ENCODE measurements around the gene SHE. TPM values are rescaled to one million over a fixed set of nuclear protein-coding genes. Genes with fewer than 3 reads are reported as not detected.

The SHE gene
- total RNA-seq, 2 experiments from 2014 or later, result not detected

- no peak for ATAC-seq
- H3K27ac Mint-ChIP-seq, result no peak overlapping the region
- DNase-seq, result no peak
- ChIA-PET CTCF (interaction anchor here (1.3 kb wide), 1 partner anchor 626 kb away, joined by 3 read pairs; no protein-coding TSS in a partner anchor), POLR2A (no interaction called here)
- H3K27me3 Mint-ChIP-seq (ENCODE audit: low read depth), result peaks cover 9% of the 10 kb centered on the region
- peaks cover 22% of the 10 kb centered on the region for H3K4me1 Mint-ChIP-seq (ENCODE audit: low read depth)
- no peaks in the 10 kb centered on the region for H3K9me3 Mint-ChIP-seq (ENCODE audit: insufficient read depth)
- H3K4me3 Mint-ChIP-seq, result no peak overlapping the region
- no peaks in the 10 kb centered on the region for H3K36me3 Mint-ChIP-seq (ENCODE audit: low read depth)
Observed at GRCh38 chr1:154459080-154459479, 43.1 kb downstream of the SHE start.

DNA sequence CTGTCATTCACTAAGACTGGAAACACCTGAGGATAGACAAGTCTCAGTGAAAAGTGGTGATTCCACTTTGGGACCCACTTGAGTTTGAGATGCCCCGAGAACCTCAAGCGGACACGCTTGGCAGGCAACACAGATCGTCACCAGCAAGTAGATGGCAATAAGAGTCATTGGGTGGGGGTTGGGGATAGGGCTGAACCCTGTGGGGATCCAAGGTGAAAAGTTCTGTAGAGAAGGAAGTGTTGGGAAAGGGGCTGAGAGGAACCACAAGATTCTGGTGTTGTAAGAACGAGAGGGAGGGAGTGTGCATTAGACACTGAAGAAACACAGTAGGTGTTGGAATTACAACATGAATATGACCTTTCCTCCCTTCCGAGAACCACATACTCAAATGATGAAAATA is 45.6 kb downstream of the SHE start:
- Mint-ChIP-seq H3K4me1 (ENCODE audit: low read depth) (peaks cover 16% of the 10 kb centered on the region), H3K4me3 (no peak overlapping the region), H3K27me3 (ENCODE audit: low read depth) (peaks cover 24% of the 10 kb centered on the region), H3K36me3 (ENCODE audit: low read depth) (no peaks in the 10 kb centered on the region), H3K27ac (no peak overlapping the region), H3K9me3 (ENCODE audit: insufficient read depth) (no peaks in the 10 kb centered on the region)
- ChIA-PET CTCF (no interaction called here), POLR2A (no interaction called here)
- DNase-seq (no peak), ATAC-seq (no peak)

DNA sequence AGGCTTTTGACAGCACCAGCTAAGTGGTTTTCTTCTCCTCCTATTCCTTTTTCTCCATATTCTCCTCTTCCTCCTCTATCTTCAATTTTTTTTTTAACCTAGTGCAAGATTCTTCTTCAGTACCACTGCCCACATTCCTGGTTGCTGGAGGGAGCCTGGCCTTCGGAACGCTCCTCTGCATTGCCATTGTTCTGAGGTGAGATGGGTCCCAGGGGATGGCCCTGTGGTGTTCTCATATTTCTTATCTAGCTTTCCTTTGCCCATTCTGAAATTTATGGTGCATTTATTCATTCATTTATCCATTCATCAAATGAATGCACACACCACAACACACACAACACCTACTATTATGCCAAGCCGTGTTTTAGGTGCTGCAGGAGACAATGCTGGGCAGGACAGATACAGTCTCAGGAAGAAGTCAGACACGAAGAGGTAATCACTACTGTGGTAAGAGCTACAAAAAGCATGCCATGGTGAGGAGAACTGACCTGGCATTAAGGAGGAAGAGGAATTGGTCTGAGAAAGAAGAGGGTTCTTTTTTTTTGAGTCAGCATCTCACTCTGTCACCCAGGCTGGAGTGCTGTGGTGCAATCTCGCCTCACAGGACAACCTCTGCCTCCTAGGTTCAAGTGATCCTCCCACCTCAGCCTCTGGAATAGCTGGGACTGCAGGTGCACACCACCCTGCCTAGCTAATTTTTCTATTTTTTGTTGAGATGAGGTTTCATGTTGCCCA is 47.7 kb downstream of the SHE start:
- peaks cover 29% of the 10 kb centered on the region for H3K27me3 Mint-ChIP-seq (ENCODE audit: low read depth)

GRCh38 chr1:154453574-154454352 is 48.4 kb downstream of the SHE start:
- ATAC-seq, result peak; percentile 30
- Mint-ChIP-seq H3K36me3 (ENCODE audit: low read depth) (no peaks in the 10 kb centered on the region), H3K4me1 (ENCODE audit: low read depth) (peaks cover 16% of the 10 kb centered on the region), H3K27me3 (ENCODE audit: low read depth) (peaks cover 29% of the 10 kb centered on the region), H3K9me3 (ENCODE audit: insufficient read depth) (no peaks in the 10 kb centered on the region), H3K27ac (no peak overlapping the region), H3K4me3 (no peak overlapping the region)
- CTCF ChIA-PET, result interaction anchor here (1.0 to 2.4 kb wide), 4 partner anchors 9 to 93 kb away, joined by 3 to 8 read pairs (median 4); no protein-coding TSS in a partner anchor
- no peak for DNase-seq
- POLR2A ChIA-PET, result interaction anchor here (0.6 kb wide), 1 partner anchor 44 kb away, joined by 3 read pairs; no protein-coding TSS in a partner anchor

More for the DNA sequence above, 47.7 kb downstream of the SHE start:
- no peak for DNase-seq
- no peaks in the 10 kb centered on the region for H3K36me3 Mint-ChIP-seq (ENCODE audit: low read depth)
- no peak overlapping the region for H3K4me3 Mint-ChIP-seq
- no peaks in the 10 kb centered on the region for H3K9me3 Mint-ChIP-seq (ENCODE audit: insufficient read depth)
- ChIA-PET CTCF (interaction anchor here (1.2 to 2.4 kb wide), 3 partner anchors 8 to 92 kb away, joined by 3 to 8 read pairs (median 4); no protein-coding TSS in a partner anchor), POLR2A (interaction anchor here (0.6 kb wide), 1 partner anchor 45 kb away, joined by 3 read pairs; no protein-coding TSS in a partner anchor)
- H3K27ac Mint-ChIP-seq, result no peak overlapping the region
- ATAC-seq, result no peak
- H3K4me1 Mint-ChIP-seq (ENCODE audit: low read depth), result peaks cover 16% of the 10 kb centered on the region

DNA sequence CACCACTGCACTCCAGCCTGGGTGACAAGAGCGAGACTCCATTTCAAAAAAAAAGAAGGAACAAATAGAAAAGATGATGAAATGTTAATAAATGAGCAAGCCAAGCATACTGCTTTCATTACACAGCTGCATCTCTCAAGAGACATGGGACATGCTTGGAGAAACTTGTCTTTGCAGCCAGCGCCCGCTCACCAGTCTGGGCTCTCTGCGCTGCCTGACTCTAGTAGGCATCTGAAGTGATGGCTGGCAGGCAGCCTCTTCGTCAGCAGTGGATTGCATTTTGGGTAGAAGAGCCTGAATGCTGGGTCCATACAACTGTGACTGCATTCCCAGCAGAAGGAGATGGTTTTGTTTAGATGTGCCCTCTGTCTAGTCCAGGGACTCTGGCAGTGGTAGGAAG is 49.1 kb downstream of the SHE start:
- Mint-ChIP-seq H3K36me3 (ENCODE audit: low read depth) (no peaks in the 10 kb centered on the region), H3K4me1 (ENCODE audit: low read depth) (peaks cover 16% of the 10 kb centered on the region), H3K9me3 (ENCODE audit: insufficient read depth) (no peaks in the 10 kb centered on the region), H3K27ac (no peak overlapping the region), H3K27me3 (ENCODE audit: low read depth) (peaks cover 31% of the 10 kb centered on the region), H3K4me3 (no peak overlapping the region)
- ChIA-PET POLR2A (no interaction called here), CTCF (interaction anchor here (0.6 to 2.4 kb wide), 4 partner anchors 8 to 52 kb away, joined by 3 to 8 read pairs (median 4); no protein-coding TSS in a partner anchor)
- no peak for DNase-seq
- no peak for ATAC-seq

DNA sequence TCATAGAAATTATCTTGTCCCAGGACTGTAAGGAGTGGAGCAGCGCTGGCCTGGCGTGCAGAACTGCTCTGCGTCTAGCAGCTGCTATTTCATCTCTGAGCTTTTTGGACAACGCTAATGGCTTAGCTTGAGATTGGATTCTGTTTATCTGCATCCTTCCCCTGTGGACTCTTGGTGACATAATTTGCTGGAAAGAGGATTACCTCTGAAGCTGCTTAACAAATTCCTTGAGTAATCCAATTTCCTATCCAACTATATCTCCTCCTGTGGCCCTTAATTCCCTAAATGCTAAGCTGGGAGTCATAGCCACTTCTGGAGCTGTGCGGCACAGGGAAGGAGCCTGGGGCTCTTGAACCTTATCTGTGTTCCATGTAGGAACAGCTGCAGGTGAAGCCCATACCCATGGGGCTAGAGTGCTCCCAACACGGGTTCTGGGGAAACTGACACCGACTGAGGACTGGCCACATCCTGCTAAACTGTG is 53.8 kb downstream of the SHE start:
- ATAC-seq (no peak), DNase-seq (no peak)
- Mint-ChIP-seq H3K27me3 (ENCODE audit: low read depth) (peaks cover 30% of the 10 kb centered on the region), H3K27ac (no peak overlapping the region), H3K9me3 (ENCODE audit: insufficient read depth) (no peaks in the 10 kb centered on the region), H3K36me3 (ENCODE audit: low read depth) (no peaks in the 10 kb centered on the region), H3K4me1 (ENCODE audit: low read depth) (peaks cover 27% of the 10 kb centered on the region), H3K4me3 (no peak overlapping the region)
- POLR2A ChIA-PET, result no interaction called here
- CTCF ChIA-PET, result interaction anchor here (2.1 kb wide), 1 partner anchor 31 kb away, joined by 4 read pairs; no protein-coding TSS in a partner anchor

DNA sequence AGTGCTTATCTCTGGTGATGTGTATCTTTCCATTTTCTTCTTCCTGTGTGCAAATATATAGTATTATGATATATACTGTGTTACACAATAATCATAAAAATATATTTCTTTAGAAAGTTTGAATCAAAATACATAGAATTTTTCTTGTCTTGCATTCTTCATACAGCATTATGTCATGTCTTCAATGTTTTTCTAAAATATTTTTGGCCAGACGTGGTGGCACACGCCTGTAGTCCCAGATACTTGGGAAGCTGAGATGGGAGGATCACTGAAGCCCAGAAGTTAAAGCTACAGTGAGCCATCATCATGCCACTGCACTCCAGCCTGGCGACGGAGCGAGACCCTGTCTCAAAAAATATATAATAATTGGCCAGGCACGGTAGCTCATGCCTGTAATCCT is 55.4 kb downstream of the SHE start:
- Mint-ChIP-seq H3K4me3 (no peak overlapping the region), H3K9me3 (ENCODE audit: insufficient read depth) (no peaks in the 10 kb centered on the region), H3K27me3 (ENCODE audit: low read depth) (peaks cover 28% of the 10 kb centered on the region), H3K27ac (no peak overlapping the region), H3K4me1 (ENCODE audit: low read depth) (peaks cover 28% of the 10 kb centered on the region), H3K36me3 (ENCODE audit: low read depth) (no peaks in the 10 kb centered on the region)
- ATAC-seq (no peak), DNase-seq (no peak)
- ChIA-PET CTCF (no interaction called here), POLR2A (interaction anchor here (0.6 kb wide), 1 partner anchor 195 kb away, joined by 3 read pairs; no protein-coding TSS in a partner anchor)

GRCh38 chr1:154446292-154446691 is 55.9 kb downstream of the SHE start:
- ChIA-PET POLR2A (no interaction called here), CTCF (no interaction called here)
- peaks cover 29% of the 10 kb centered on the region for H3K27me3 Mint-ChIP-seq (ENCODE audit: low read depth)
- H3K27ac Mint-ChIP-seq, result no peak overlapping the region
- peaks cover 32% of the 10 kb centered on the region for H3K4me1 Mint-ChIP-seq (ENCODE audit: low read depth)
- ATAC-seq, result no peak
- no peak for DNase-seq
- H3K36me3 Mint-ChIP-seq (ENCODE audit: low read depth), result no peaks in the 10 kb centered on the region
- H3K4me3 Mint-ChIP-seq, result no peak overlapping the region
- no peaks in the 10 kb centered on the region for H3K9me3 Mint-ChIP-seq (ENCODE audit: insufficient read depth)

DNA sequence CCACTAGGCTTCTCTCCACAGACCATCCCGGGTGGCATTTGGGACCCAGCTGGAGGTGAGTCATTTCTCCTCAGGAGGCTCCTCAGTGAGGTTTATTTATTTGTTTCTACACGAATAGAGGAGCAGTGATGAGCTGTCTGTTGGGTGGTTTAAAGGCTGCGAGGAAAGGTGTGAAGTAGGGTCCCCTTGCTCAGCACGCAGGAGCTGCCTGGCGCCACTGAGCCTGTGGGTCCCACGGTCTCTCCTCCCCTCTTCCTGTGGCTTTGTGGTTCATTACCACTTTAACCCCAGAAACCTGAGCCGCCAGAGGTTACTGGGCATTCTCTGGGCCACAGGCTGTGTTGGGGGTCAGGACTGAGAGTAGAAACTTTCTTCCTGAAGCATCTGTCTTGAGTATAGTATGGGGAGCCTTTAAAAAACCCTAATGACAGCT is 57.2 kb downstream of the SHE start:
- peak overlapping the region; percentile 25 for H3K27ac Mint-ChIP-seq

GRCh38 chr1:154443274-154444013 is 58.8 kb downstream of the SHE start:
- H3K36me3 Mint-ChIP-seq (ENCODE audit: low read depth), result no peaks in the 10 kb centered on the region
- H3K27ac Mint-ChIP-seq, result no peak overlapping the region
- H3K27me3 Mint-ChIP-seq (ENCODE audit: low read depth), result peaks cover 34% of the 10 kb centered on the region
- H3K4me3 Mint-ChIP-seq, result no peak overlapping the region
- H3K9me3 Mint-ChIP-seq (ENCODE audit: insufficient read depth), result no peaks in the 10 kb centered on the region
- DNase-seq, result no peak
- peaks cover 52% of the 10 kb centered on the region for H3K4me1 Mint-ChIP-seq (ENCODE audit: low read depth)
- ATAC-seq, result no peak
- POLR2A ChIA-PET, result interaction anchor here (0.6 kb wide), 2 partner anchors 24 to 34 kb away, joined by 3 read pairs; no protein-coding TSS in a partner anchor
- CTCF ChIA-PET, result interaction anchor here (0.8 to 1.4 kb wide), 5 partner anchors 9 to 103 kb away, joined by 3 to 4 read pairs (median 4); no protein-coding TSS in a partner anchor

More for the DNA sequence above, 57.2 kb downstream of the SHE start:
- H3K27me3 Mint-ChIP-seq (ENCODE audit: low read depth), result peaks cover 30% of the 10 kb centered on the region
- no peaks in the 10 kb centered on the region for H3K36me3 Mint-ChIP-seq (ENCODE audit: low read depth)
- H3K9me3 Mint-ChIP-seq (ENCODE audit: insufficient read depth), result no peaks in the 10 kb centered on the region
- H3K4me1 Mint-ChIP-seq (ENCODE audit: low read depth), result peaks cover 41% of the 10 kb centered on the region
- H3K4me3 Mint-ChIP-seq, result peak overlapping the region; percentile 5
- ChIA-PET POLR2A (no interaction called here), CTCF (interaction anchor here (1.1 to 1.9 kb wide), 3 partner anchors 9 to 114 kb away, joined by 3 to 8 read pairs (median 5); partner anchors contain the start of gene IL6R)
- DNase-seq (peak; percentile 56), ATAC-seq (peak; percentile 75)
